GM19467 (cell line): Measurements from ENCODE around the gene VKORC1.

Experiments
- ATAC-seq: cut with Tn5 transposase; IDR thresholded peaks from one replicate; pipeline ENCODE4 v1.9.1; 2021; ENCODE audit warnings: mild to moderate bottlenecking, moderate library complexity; ENCODE audit not compliant: unreplicated experiment

Gene VKORC1

DNA sequence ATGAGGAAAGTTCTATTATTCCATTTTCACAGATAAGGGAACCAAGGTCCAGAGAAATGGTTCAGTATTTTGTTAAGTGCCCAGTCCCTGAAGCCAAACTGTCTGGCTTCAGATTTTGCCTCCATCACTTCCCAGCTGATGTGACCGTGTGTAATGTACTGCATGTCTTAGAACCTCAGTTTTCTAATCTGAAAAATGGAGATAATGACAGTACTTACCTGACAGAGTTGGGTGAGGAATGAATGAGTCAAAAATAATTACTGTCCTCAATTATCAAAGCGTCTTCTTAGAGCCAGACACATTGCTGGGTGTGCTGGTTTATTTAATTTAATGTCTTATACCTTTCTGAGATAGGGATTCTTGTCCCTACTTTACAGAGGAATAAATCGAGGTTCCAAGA, 27.3 kb downstream of the VKORC1 start:
- no peak for ATAC-seq

- no peak for ATAC-seq
These were observed 29.6 kb downstream of the VKORC1 start for GRCh38 chr16:31064882-31065461.

GRCh38 chr16:31063843-31064611, 30.6 kb downstream of the VKORC1 start:
- ATAC-seq = no peak

DNA sequence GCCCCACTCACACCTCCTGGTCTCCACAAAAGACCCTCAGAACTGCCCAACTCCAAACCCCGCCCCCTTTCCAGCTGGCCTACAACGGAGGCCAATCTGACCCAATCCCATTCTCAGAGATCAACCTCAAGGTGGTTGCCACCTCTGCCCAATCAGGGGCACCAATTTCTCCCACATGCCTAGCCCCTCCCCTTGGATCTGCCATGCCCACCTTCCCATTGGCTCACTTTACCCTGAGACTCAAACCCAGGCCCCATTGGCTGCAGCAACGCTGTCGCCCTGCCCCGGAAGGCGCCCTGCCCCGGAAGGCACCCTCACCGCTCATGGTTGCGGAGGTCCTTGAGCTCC, 31.1 kb downstream of the VKORC1 start:
- no peak for ATAC-seq

DNA sequence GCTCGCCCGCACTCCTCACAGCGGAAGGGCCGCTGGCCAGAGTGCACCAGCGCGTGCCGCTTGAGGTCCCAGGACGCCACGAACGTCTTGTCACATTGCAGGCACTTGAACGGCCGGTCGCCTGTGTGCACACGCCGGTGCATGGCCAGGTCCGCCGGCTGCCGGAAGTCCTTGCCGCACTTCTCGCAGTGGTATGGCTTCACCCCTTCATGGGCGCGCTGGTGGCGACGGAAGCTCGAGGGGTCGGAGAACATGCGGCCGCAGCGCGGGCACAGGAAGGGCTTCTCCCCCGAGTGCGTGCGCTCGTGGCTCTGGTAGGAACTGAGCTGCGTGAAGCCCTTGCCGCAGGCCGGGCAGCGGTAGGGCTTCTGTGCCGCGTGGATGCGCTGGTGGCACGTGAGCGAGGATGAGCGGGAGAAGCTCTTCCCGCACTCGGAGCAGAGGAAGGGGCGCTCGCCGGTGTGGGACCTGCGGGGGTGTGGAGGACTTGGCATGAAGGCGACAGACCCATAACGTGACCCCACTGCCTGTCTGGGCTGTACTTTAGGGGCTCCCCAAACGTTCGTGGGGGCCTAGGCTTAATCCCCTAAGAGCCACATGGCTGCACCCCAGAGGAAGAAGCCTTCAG, 32.7 kb downstream of the VKORC1 start:
- no peak for ATAC-seq

DNA sequence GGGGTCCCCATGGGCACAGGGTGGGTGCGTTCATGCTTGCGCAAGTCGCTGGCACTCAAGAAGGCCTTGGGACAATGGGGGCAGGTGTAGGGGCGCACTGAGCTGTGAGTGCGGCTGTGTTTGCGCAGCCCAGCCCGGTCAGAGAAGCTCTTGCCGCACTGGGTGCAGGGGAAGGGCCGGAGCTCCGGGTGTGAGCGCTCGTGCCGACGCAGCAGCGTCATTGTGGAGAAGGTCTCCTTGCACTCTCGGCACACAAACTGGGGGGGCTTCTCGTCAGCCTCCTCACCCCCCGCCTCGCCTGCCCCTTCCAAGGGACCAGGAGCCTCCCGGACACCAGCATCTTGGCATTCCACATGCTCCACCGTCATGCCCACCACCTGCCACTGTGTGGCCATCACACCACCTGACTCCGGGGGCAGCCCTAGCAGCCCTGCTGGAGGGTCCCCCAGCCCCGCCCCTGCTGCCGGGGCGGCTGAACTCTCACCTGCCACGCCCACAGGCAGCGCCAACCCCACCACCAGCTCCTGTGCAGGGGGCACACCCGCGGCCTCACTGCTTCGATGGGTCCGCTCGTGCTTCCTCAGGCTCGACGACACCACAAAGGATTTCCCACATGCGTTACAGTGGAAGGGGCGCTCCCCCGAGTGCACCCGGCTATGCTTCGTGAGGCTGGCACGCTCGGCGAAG, 33.3 kb downstream of the VKORC1 start:
- no peak for ATAC-seq

DNA sequence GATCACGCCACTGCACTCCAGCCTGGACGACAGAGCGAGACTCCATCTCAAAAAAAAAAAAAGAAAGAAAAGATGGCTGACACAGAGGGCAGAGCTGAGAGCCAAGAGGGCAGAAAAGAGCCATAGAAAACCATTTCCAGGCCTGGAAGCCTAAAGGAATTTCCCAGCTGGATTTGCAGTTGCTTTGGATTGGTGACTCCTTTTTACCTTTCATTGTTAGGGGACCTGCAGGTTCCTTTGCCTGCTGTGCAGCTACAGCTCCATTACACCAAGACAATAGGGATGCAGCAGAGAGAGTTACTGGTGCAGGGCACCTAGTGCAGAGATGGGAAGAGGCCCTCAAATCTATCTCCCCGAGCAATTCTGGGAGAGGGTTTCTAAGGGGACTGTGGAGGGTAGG, 39.0 kb downstream of the VKORC1 start:
- no peak for ATAC-seq

GRCh38 chr16:31052114-31052513, 42.5 kb downstream of the VKORC1 start:
- ATAC-seq = no peak

DNA sequence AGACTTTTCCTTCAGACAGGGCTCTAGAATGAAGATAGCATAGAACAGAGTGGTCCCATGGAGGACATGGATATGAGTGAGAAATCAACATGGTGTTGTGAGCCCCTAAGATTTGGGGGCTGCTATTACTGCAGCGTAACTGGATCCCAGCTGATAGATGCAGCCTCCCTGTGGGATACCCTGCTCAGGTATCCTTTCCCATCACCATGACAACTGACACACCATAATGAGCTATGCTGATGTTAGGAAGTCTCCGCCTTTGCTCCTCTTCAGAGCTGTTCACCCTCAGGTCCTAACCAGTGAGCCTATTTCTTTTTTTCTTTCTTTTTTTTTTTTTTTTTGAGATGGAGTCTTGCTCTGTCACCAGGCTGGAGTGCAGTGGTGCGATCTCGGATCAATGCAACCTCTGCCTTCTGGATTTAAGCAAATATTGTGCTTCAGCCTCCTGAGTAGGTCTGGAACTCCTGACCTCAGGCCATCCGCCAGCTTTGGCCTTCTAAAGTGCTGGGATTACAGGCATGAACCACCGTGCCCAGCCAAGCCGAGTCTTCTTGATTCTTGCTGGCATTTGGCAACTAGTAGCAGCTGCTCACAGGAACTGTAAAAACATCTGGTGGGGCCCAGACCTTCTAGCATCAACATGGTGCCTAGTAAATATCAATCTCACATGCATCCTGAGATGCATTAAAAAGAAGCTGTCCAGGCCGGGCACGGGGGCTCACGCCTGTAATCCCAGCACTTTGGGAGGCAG, 44.1 kb downstream of the VKORC1 start:
- ATAC-seq = no peak

DNA sequence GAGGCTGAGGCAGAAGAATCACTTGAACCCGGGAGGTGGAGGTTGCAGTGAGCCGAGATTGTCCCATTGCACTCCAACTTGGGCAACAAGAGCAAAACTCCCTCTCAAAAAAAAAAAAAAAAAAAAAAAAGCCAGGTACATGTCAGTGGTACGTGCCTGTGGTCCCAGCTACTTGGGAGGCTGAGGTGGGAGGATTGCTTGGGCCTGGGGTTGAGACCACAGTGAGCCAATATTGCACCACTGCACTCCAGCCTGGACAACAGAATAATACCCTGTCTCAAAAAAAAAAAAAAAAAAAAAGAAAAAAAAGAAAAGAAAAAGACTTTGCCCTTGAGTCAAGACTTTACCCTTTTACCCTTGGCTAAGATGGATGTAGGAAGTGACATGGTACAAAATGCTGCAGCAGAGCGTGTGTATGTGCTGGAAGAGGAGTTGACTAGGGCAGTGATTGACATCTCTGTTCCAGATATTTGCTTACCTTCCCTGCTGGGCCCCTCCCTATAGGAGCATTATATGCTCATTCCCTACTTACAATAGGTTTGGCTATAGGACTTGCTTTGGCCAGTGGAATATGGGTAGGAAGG, 50.6 kb downstream of the VKORC1 start:
- ATAC-seq = no peak

GRCh38 chr16:31043352-31043751, 51.2 kb downstream of the VKORC1 start:
- ATAC-seq = no peak

- ATAC-seq = no peak
These were observed 51.7 kb downstream of the VKORC1 start for GRCh38 chr16:31042866-31043265.
